Measurements from ENCODE around the gene CD164. TPM values are rescaled to one million over a fixed set of nuclear protein-coding genes. Genes with fewer than 3 reads are reported as not detected.

Gene CD164
- total and polyA plus RNA-seq, 9 donors = 165 to 327 (median 244) TPM

DNA sequence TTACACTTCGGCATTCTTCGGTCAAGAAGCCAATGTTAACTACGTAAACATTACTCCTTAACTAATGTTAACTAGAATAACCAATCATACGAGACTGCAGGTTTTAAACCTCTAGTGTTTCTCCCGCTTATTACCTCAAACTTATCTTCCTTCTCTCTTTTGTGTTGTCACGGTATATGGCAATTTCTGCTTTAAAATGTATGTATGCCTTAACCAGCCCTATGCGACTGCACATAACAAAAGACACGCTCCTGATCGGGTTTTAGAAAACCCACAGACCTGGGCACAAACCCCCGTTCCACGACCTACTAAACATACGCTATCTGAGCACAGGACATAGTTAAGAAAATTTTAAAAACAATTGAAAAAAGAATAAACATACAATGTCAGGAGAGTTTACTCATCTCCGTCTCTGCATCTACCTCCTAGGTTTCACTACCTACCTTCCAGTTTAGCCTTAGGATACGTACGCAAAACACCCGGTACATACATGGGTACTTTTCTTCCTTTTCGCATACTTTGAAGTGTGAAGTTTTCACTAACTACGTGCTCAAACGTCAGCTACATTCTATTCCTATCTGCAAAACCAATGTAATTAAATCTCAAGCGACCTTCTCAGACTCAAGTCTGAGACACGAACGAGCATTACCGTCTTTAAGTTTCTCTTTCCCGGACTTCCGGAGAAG is 1.1 kb downstream of the CD164 start:
- peak; percentile 43 for DNase-seq
- Histone ChIP-seq H3K27me3 (ENCODE audit: control insufficient read depth, insufficient read depth, low read length) (no peaks in the 10 kb centered on the region), H3K9me3 (replicated peaks; ENCODE audit: control insufficient read depth, low read depth, low read length) (no peaks in the 10 kb centered on the region), H3K4me1 (ENCODE audit: control insufficient read depth, insufficient read depth, low read length) (peaks cover 9% of the 10 kb centered on the region), H3K27ac (ENCODE audit: low read length) (peak overlapping the region; percentile 100), H3K4me3 (ENCODE audit: low read length) (peak overlapping the region; percentile 92), H3K36me3 (ENCODE audit: control insufficient read depth, insufficient read depth, low read length) (peaks cover 15% of the 10 kb centered on the region)
- WGBS (ENCODE audit: insufficient coverage) = 0% methylated on average over 11 of the region's 25 CpGs

DNA sequence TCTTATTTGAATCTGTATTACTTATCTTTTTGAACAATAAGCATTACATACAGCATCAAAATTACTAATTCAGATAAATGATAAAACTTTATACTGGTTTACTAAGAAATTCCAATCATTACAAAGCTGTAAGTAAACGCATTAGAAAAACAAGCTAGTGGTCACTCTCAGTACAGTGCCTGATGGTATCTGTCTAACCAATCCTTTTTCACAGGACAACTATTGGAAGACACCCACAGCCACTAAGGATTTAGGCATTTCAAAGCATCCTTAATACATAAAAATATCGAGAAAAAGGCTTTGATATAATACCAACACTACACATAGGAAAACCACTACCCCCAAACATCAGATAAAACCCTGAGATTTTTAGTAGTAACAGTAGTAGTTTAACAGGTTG is 2.6 kb downstream of the CD164 start:
- no peak for DNase-seq
- Histone ChIP-seq H3K9me3 (replicated peaks; ENCODE audit: control insufficient read depth, low read depth, low read length) (no peaks in the 10 kb centered on the region), H3K27me3 (ENCODE audit: control insufficient read depth, insufficient read depth, low read length) (no peaks in the 10 kb centered on the region), H3K36me3 (ENCODE audit: control insufficient read depth, insufficient read depth, low read length) (peaks cover 23% of the 10 kb centered on the region), H3K4me3 (ENCODE audit: low read length) (peak overlapping the region; percentile 92), H3K4me1 (ENCODE audit: control insufficient read depth, insufficient read depth, low read length) (peaks cover 9% of the 10 kb centered on the region), H3K27ac (ENCODE audit: low read length) (no peak overlapping the region)
- WGBS (ENCODE audit: insufficient coverage) = no CpG with 5 or more reads among the region's 2 CpGs

DNA sequence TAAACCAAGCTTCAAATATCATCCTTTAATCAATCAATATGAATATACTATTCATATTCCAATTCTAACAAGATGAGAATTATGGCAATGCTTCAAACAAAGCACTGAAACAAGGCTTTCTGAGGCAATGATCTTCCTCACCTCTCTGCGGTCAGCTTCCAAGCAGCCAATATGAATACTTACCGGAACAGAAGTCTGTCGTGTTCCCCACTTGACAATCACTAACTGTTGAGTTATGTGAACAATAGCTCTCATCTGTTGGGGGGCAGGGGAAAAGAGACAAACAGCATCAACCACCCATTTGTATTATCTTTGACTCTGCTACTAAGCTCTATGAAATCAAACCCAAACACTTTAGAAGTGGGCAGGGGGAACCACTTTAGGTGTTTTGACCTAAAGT is 4.5 kb downstream of the CD164 start:
- Histone ChIP-seq H3K4me1 (ENCODE audit: control insufficient read depth, insufficient read depth, low read length) (peaks cover 5% of the 10 kb centered on the region), H3K9me3 (replicated peaks; ENCODE audit: control insufficient read depth, low read depth, low read length) (no peaks in the 10 kb centered on the region), H3K4me3 (ENCODE audit: low read length) (no peak overlapping the region), H3K36me3 (ENCODE audit: control insufficient read depth, insufficient read depth, low read length) (peaks cover 37% of the 10 kb centered on the region), H3K27ac (ENCODE audit: low read length) (no peak overlapping the region), H3K27me3 (ENCODE audit: control insufficient read depth, insufficient read depth, low read length) (no peaks in the 10 kb centered on the region)
- no CpG with 5 or more reads among the region's 3 CpGs for WGBS (ENCODE audit: insufficient coverage)
- DNase-seq = no peak

DNA sequence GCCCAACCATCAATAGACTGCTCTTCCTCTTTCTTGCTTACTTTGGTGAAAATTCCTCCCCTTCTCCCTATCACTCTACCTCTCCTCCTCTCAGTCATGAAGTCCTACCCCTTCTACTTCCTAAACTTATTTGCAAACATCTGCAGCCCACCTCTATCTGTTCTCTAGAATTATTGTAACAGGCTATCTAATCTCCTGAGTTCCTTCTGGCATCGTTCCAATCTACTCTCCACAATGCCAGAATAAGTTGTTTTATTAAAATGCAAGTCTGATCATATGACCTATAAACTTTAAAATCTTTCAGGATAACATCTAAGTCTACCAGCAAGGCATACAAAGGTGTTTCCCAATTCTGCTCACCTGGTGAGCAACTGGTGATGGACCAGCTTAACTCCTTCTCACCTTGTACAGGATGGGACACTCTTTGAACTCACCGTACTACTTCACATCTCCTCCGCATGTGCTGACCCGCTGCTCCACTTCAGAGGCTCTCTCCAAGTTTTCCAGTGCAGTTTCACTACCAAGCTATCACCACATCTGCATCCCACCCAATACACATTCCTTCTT is 7.9 kb downstream of the CD164 start:
- Histone ChIP-seq H3K4me1 (ENCODE audit: control insufficient read depth, insufficient read depth, low read length) (peaks cover 3% of the 10 kb centered on the region), H3K27me3 (ENCODE audit: control insufficient read depth, insufficient read depth, low read length) (no peaks in the 10 kb centered on the region), H3K9me3 (replicated peaks; ENCODE audit: control insufficient read depth, low read depth, low read length) (no peaks in the 10 kb centered on the region), H3K36me3 (ENCODE audit: control insufficient read depth, insufficient read depth, low read length) (peaks cover 44% of the 10 kb centered on the region), H3K27ac (ENCODE audit: low read length) (no peak overlapping the region), H3K4me3 (ENCODE audit: low read length) (no peak overlapping the region)
- no peak for DNase-seq
- 88% methylated on average over 3 of the region's 4 CpGs for WGBS (ENCODE audit: insufficient coverage)

DNA sequence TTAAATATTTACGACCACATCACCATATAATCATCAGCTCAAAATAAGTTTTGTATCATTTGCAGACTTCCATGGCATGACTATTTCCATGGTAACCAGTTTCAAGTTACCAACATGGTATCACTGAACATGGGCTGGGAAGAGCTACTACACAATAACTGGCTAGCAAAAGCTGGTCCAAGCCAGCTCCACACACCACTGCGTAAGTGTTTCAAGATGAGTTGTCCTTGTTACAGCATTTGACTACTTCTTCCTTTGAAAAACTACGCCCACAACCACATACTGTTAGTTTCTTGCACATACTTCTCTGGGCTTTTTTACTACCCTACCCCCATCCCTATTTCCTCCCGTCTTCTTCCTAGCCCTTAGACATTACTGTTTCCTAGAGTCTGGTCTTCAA is 8.5 kb downstream of the CD164 start:
- Histone ChIP-seq H3K4me3 (ENCODE audit: low read length) (no peak overlapping the region), H3K36me3 (ENCODE audit: control insufficient read depth, insufficient read depth, low read length) (peaks cover 45% of the 10 kb centered on the region), H3K27ac (ENCODE audit: low read length) (no peak overlapping the region), H3K9me3 (replicated peaks; ENCODE audit: control insufficient read depth, low read depth, low read length) (no peaks in the 10 kb centered on the region), H3K4me1 (ENCODE audit: control insufficient read depth, insufficient read depth, low read length) (no peaks in the 10 kb centered on the region), H3K27me3 (ENCODE audit: control insufficient read depth, insufficient read depth, low read length) (no peaks in the 10 kb centered on the region)
- peak; percentile 22 for DNase-seq
- WGBS (ENCODE audit: insufficient coverage) = 90% methylated on average over 3 of the region's 4 CpGs

DNA sequence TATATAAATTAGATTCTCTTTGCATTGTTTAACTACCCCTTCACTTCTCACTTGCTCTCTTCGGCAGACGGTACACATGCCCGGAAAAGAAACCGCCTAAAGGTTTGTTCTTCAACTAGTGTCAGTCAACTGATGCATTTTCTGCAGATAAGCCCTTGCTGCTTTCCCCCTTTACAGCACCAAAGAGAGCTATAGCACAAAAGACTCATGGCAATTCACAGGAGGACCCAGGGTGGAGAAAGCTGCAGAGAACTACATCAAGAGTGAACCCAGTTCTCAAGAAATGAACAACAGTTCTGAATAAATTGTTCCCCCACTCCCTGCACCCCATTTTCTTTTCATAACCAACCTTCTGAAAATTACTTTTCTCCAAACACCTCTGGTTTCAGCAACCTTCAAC is 8.9 kb downstream of the CD164 start:
- H3K4me3 ChIP-seq (ENCODE audit: low read length) = no peak overlapping the region
- H3K36me3 ChIP-seq (ENCODE audit: control insufficient read depth, insufficient read depth, low read length) = peaks cover 47% of the 10 kb centered on the region
- H3K27me3 ChIP-seq (ENCODE audit: control insufficient read depth, insufficient read depth, low read length) = no peaks in the 10 kb centered on the region
- H3K27ac ChIP-seq (ENCODE audit: low read length) = no peak overlapping the region
- H3K9me3 ChIP-seq (replicated peaks; ENCODE audit: control insufficient read depth, low read depth, low read length) = no peaks in the 10 kb centered on the region
- WGBS (ENCODE audit: insufficient coverage) = 93% methylated on average over 2 of the region's 4 CpGs
- no peaks in the 10 kb centered on the region for H3K4me1 ChIP-seq (ENCODE audit: control insufficient read depth, insufficient read depth, low read length)
- DNase-seq = no peak

DNA sequence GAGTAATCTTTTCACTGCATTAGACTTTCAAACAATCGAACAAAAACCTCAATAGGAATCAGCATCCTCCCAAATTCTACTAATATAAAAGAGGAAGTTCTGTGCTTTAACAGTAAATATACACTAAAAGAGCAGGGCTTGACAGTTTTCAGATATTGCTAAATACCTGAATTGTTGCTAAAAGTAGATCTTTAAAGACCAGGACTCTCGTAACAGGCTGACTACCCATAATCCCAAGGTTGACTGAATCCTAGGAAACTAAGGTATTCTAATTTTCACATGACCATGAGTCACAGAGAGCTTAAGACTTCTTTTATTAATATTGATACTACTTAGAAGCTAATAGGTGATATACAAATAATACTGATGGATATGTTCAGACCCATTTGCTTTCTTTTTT is 10.1 kb downstream of the CD164 start:
- H3K27me3 ChIP-seq (ENCODE audit: control insufficient read depth, insufficient read depth, low read length) = no peaks in the 10 kb centered on the region
- DNase-seq = no peak
- H3K9me3 ChIP-seq (replicated peaks; ENCODE audit: control insufficient read depth, low read depth, low read length) = no peaks in the 10 kb centered on the region
- no peak overlapping the region for H3K27ac ChIP-seq (ENCODE audit: low read length)
- no peak overlapping the region for H3K4me3 ChIP-seq (ENCODE audit: low read length)
- no CpG with 5 or more reads among the region's 2 CpGs for WGBS (ENCODE audit: insufficient coverage)
- H3K4me1 ChIP-seq (ENCODE audit: control insufficient read depth, insufficient read depth, low read length) = no peaks in the 10 kb centered on the region
- peaks cover 38% of the 10 kb centered on the region for H3K36me3 ChIP-seq (ENCODE audit: control insufficient read depth, insufficient read depth, low read length)

DNA sequence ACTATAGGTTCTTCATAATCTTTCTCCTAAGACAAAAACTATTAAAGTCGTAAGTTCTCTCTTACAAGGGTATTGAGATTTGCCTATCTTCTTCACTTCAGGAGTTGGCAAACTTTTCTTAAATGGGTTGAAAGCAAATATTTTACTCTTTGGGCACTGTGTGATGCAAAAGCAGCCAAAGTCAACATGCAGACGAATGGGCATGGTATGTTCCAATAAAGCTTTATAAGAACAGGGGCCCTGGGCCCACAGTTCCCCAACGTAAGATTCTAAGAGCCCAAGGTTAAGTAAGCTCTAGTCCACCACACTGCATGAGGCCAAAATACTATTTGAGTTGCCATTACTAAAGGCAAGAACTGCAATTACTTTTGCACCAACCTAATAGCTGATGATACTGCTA is 11.5 kb downstream of the CD164 start:
- Histone ChIP-seq H3K36me3 (ENCODE audit: control insufficient read depth, insufficient read depth, low read length) (peaks cover 34% of the 10 kb centered on the region), H3K27ac (ENCODE audit: low read length) (no peak overlapping the region), H3K4me3 (ENCODE audit: low read length) (no peak overlapping the region), H3K27me3 (ENCODE audit: control insufficient read depth, insufficient read depth, low read length) (no peaks in the 10 kb centered on the region), H3K4me1 (ENCODE audit: control insufficient read depth, insufficient read depth, low read length) (no peaks in the 10 kb centered on the region), H3K9me3 (replicated peaks; ENCODE audit: control insufficient read depth, low read depth, low read length) (no peaks in the 10 kb centered on the region)
- WGBS (ENCODE audit: insufficient coverage) = 83% methylated on average over 1 of the region's 3 CpGs
- no peak for DNase-seq

DNA sequence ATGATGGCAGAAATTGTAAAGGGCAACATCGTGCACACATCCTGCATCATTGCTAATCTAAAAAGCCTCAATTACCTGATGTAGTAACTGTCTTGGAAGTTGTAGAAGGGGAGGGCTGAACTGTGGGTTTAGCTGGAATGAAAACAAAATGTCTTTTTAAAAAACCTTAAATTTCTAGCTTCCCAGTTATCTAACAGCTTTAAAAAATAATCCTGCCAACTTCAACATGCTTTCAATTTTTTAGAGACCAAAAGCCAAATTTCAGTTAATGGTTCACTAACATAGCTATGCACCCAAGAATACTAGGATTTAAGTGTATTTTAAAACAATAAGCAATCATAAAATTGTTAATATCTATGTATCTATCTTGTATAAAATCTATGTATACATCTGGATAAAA is 11.9 kb downstream of the CD164 start:
- no peaks in the 10 kb centered on the region for H3K27me3 ChIP-seq (ENCODE audit: control insufficient read depth, insufficient read depth, low read length)
- no CpG with 5 or more reads among the region's 1 CpG for WGBS (ENCODE audit: insufficient coverage)
- H3K4me1 ChIP-seq (ENCODE audit: control insufficient read depth, insufficient read depth, low read length) = no peaks in the 10 kb centered on the region
- H3K4me3 ChIP-seq (ENCODE audit: low read length) = no peak overlapping the region
- no peak for DNase-seq
- H3K36me3 ChIP-seq (ENCODE audit: control insufficient read depth, insufficient read depth, low read length) = peaks cover 33% of the 10 kb centered on the region
- no peak overlapping the region for H3K27ac ChIP-seq (ENCODE audit: low read length)
- no peaks in the 10 kb centered on the region for H3K9me3 ChIP-seq (replicated peaks; ENCODE audit: control insufficient read depth, low read depth, low read length)

DNA sequence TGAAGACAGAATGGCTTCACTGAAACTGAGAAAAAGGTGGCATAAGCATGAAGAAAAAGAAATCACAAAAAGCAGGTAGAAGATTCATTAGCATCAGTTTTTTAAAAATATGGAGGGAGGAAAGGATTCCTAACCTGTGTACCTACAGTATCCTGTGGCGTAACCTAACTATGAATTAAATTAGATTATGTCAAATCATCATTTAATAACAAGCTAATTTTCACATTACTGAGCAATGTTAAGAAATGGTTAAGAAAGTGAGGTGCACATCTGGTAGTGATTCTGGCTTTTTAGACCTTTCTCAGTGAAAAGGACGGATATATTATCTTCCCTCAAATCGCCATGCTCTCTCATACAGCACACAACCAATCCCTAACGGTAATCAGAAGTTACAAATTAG is 12.5 kb downstream of the CD164 start:
- no CpG with 5 or more reads among the region's 4 CpGs for WGBS (ENCODE audit: insufficient coverage)
- no peak for DNase-seq
- Histone ChIP-seq H3K4me3 (ENCODE audit: low read length) (no peak overlapping the region), H3K27me3 (ENCODE audit: control insufficient read depth, insufficient read depth, low read length) (no peaks in the 10 kb centered on the region), H3K9me3 (replicated peaks; ENCODE audit: control insufficient read depth, low read depth, low read length) (no peaks in the 10 kb centered on the region), H3K27ac (ENCODE audit: low read length) (no peak overlapping the region), H3K4me1 (ENCODE audit: control insufficient read depth, insufficient read depth, low read length) (no peaks in the 10 kb centered on the region), H3K36me3 (ENCODE audit: control insufficient read depth, insufficient read depth, low read length) (peaks cover 27% of the 10 kb centered on the region)
